Measurements from ENCODE around the gene PGR.

PGR gene

DNA sequence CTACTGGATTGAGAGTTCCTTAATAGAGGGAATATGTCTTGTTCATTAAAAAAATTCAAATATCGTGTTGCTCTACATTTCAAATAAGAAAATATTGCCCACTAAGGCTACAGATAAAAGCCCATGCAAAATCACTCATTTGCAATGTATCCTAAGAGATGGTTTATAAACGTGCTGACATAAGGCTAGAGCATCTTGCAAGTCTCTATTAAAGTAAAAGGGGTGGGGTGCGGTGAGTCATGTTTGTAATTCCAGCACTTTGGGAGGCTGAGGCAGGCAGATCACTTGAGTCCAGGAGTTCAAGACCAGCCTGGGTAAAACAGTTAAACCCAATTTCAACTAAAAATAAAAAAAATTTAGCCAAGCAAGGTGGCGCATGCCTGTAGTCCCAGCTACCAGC, 70.3 kb downstream of the PGR start:
- no peaks in the 10 kb centered on the region for H3K79me1 ChIP-seq (ENCODE audit: low read depth, low read length)
- DNase-seq (ENCODE audit: low spot score): no peak
- no peaks in the 10 kb centered on the region for H3K27me3 ChIP-seq (ENCODE audit: control insufficient read depth in 3 of 3, insufficient read depth in 3 of 3, low read depth in 1 of 3, low read length in 3 of 3)
- H4K91ac ChIP-seq (ENCODE audit: low read depth, low read length, poor library complexity): no peak overlapping the region
- H2AK5ac ChIP-seq (ENCODE audit: low read depth, low read length): no peak overlapping the region
- H3K14ac ChIP-seq (ENCODE audit: low read length): no peak overlapping the region
- no peak overlapping the region for H2BK15ac ChIP-seq (ENCODE audit: low read length)
- H2BK12ac ChIP-seq (ENCODE audit: low read length): no peak overlapping the region
- no peak overlapping the region for H3K9ac ChIP-seq (ENCODE audit: low read depth, low read length, poor library complexity)
- H2BK120ac ChIP-seq (ENCODE audit: low read depth, low read length): no peak overlapping the region
- no peaks in the 10 kb centered on the region for H3K9me3 ChIP-seq (replicated peaks in 1 of 2; ENCODE audit: control insufficient read depth in 2 of 2, insufficient read depth in 1 of 2, low read depth in 1 of 2, low read length in 2 of 2)
- H3K4ac ChIP-seq (ENCODE audit: low read length): no peak overlapping the region
- H3K27ac ChIP-seq (replicated peaks; ENCODE audit: low read length): no peak overlapping the region
- H4K8ac ChIP-seq (ENCODE audit: low read depth, low read length): no peak overlapping the region
- no peak overlapping the region for H3K4me3 ChIP-seq (ENCODE audit: low read length in 2 of 2)
- H3K4me1 ChIP-seq (ENCODE audit: control insufficient read depth in 2 of 2, insufficient read depth in 1 of 2, low read depth in 1 of 2, low read length in 2 of 2): no peaks in the 10 kb centered on the region
- no peak overlapping the region for H2BK5ac ChIP-seq (ENCODE audit: low read length)
- no peak overlapping the region for H3K18ac ChIP-seq (ENCODE audit: low read length)
- H3K36me3 ChIP-seq (replicated peaks in 1 of 2; ENCODE audit: control insufficient read depth in 2 of 2, insufficient read depth in 2 of 2, low read length in 2 of 2): no peaks in the 10 kb centered on the region
- no peak overlapping the region for H2AFZ ChIP-seq (ENCODE audit: low read length)
- no peak overlapping the region for H3K4me2 ChIP-seq (ENCODE audit: insufficient read depth, low read length, poor library complexity, severe bottlenecking)
- no CpG with 5 or more reads among the region's 4 CpGs for WGBS, 2 donors (ENCODE audit: extremely low coverage in 2 of 2, insufficient read length in 2 of 2, insufficient replicate concordance in 1 of 2)
- H3K23ac ChIP-seq (ENCODE audit: low read depth, low read length, poor library complexity): no peak overlapping the region

DNA sequence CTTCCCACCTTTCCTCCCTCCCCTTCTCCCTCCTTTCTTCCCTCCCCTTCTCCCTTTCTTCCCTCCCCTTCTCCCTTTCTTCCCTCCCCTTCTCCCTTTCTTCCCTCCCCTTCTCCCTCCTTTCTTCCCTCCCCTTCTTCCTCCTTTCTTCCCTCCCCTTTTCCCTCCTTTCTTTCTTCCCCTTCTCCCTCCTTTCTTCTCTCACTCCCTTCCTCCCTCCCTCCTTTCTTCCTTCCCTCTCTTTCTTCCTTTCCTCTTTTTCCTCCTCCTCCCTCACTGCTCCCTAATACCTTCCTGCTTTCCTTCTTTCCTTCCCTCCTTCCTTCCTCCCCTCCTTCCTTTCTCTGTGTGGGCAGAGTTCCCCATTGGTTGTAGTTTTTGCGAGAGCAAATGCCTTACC, 76.1 kb downstream of the PGR start:
- Histone ChIP-seq H2BK120ac (ENCODE audit: low read depth, low read length) (no peak overlapping the region), H3K18ac (ENCODE audit: low read length) (no peak overlapping the region), H3K4ac (ENCODE audit: low read length) (no peak overlapping the region), H2BK15ac (ENCODE audit: low read length) (no peak overlapping the region), H4K91ac (ENCODE audit: low read depth, low read length, poor library complexity) (no peak overlapping the region), H3K27ac (replicated peaks; ENCODE audit: low read length) (no peak overlapping the region), H2BK12ac (ENCODE audit: low read length) (no peak overlapping the region), H3K79me1 (ENCODE audit: low read depth, low read length) (no peaks in the 10 kb centered on the region), H3K4me3 (ENCODE audit: low read length in 2 of 2) (no peak overlapping the region), H2AK5ac (ENCODE audit: low read depth, low read length) (no peak overlapping the region), H3K4me1 (ENCODE audit: control insufficient read depth in 2 of 2, insufficient read depth in 1 of 2, low read depth in 1 of 2, low read length in 2 of 2) (no peaks in the 10 kb centered on the region), H4K8ac (ENCODE audit: low read depth, low read length) (no peak overlapping the region), H3K23ac (ENCODE audit: low read depth, low read length, poor library complexity) (no peak overlapping the region), H3K27me3 (ENCODE audit: control insufficient read depth in 3 of 3, insufficient read depth in 3 of 3, low read depth in 1 of 3, low read length in 3 of 3) (no peaks in the 10 kb centered on the region), H2AFZ (ENCODE audit: low read length) (no peak overlapping the region), H3K9me3 (replicated peaks in 1 of 2; ENCODE audit: control insufficient read depth in 2 of 2, insufficient read depth in 1 of 2, low read depth in 1 of 2, low read length in 2 of 2) (no peaks in the 10 kb centered on the region), H3K9ac (ENCODE audit: low read depth, low read length, poor library complexity) (no peak overlapping the region), H3K4me2 (ENCODE audit: insufficient read depth, low read length, poor library complexity, severe bottlenecking) (no peak overlapping the region), H2BK5ac (ENCODE audit: low read length) (no peak overlapping the region), H3K14ac (ENCODE audit: low read length) (no peak overlapping the region), H3K36me3 (replicated peaks in 1 of 2; ENCODE audit: control insufficient read depth in 2 of 2, insufficient read depth in 2 of 2, low read length in 2 of 2) (no peaks in the 10 kb centered on the region)
- no peak for DNase-seq (ENCODE audit: low spot score)
- no CpG with 5 or more reads among the region's 1 CpG for WGBS, 2 donors (ENCODE audit: extremely low coverage in 2 of 2, insufficient read length in 2 of 2, insufficient replicate concordance in 1 of 2)

DNA sequence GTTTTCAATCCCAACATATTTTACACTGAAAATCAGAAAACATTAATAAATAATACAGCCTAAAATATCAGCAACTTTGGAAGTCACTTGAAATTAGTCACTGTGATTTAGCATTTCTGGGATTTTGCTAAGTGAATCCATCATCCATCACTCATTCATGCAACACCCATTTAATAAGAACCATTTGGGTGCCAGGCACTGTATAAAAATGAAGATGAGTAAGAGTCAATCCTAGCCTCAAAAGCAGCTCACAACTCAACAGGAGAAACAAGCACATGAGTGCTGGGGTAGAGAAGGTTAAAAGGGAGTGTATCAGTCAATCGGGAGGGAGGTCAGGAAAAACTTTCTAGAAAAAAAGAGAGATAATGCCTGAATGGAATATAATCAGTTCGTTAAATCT, 77.9 kb downstream of the PGR start:
- Histone ChIP-seq H3K79me1 (ENCODE audit: low read depth, low read length) (no peaks in the 10 kb centered on the region), H3K36me3 (replicated peaks in 1 of 2; ENCODE audit: control insufficient read depth in 2 of 2, insufficient read depth in 2 of 2, low read length in 2 of 2) (no peaks in the 10 kb centered on the region), H3K18ac (ENCODE audit: low read length) (no peak overlapping the region), H2AFZ (ENCODE audit: low read length) (no peak overlapping the region), H3K4me2 (ENCODE audit: insufficient read depth, low read length, poor library complexity, severe bottlenecking) (no peak overlapping the region), H3K4ac (ENCODE audit: low read length) (no peak overlapping the region), H2AK5ac (ENCODE audit: low read depth, low read length) (no peak overlapping the region), H3K4me3 (ENCODE audit: low read length in 2 of 2) (no peak overlapping the region), H2BK120ac (ENCODE audit: low read depth, low read length) (no peak overlapping the region), H3K27ac (replicated peaks; ENCODE audit: low read length) (no peak overlapping the region), H3K9ac (ENCODE audit: low read depth, low read length, poor library complexity) (no peak overlapping the region), H3K27me3 (ENCODE audit: control insufficient read depth in 3 of 3, insufficient read depth in 3 of 3, low read depth in 1 of 3, low read length in 3 of 3) (no peaks in the 10 kb centered on the region), H4K8ac (ENCODE audit: low read depth, low read length) (no peak overlapping the region), H2BK15ac (ENCODE audit: low read length) (no peak overlapping the region), H4K91ac (ENCODE audit: low read depth, low read length, poor library complexity) (no peak overlapping the region), H3K14ac (ENCODE audit: low read length) (no peak overlapping the region), H3K4me1 (ENCODE audit: control insufficient read depth in 2 of 2, insufficient read depth in 1 of 2, low read depth in 1 of 2, low read length in 2 of 2) (no peaks in the 10 kb centered on the region), H2BK12ac (ENCODE audit: low read length) (no peak overlapping the region), H3K23ac (ENCODE audit: low read depth, low read length, poor library complexity) (no peak overlapping the region), H3K9me3 (replicated peaks in 1 of 2; ENCODE audit: control insufficient read depth in 2 of 2, insufficient read depth in 1 of 2, low read depth in 1 of 2, low read length in 2 of 2) (no peaks in the 10 kb centered on the region), H2BK5ac (ENCODE audit: low read length) (no peak overlapping the region)
- WGBS, 2 donors (ENCODE audit: extremely low coverage in 2 of 2, insufficient read length in 2 of 2, insufficient replicate concordance in 1 of 2): no CpG with 5 or more reads among the region's 2 CpGs
- no peak for DNase-seq (ENCODE audit: low spot score)

DNA sequence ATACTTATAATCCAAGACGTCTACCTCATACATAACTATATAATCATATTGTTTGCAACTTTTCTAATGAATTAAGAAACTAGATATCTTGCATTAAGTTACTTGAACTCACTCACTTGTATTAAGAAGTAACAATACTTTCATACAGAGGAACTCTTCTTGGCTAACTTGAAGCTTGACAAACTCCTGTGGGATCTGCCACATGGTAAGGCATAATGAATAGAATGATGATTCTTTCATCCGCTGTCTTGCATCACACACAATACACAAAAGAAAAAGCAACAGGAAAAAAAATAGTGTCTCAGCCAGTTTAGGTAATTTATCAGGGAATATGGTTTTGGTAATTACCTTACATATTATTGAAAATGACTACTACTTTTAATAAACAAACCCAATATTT, 79.8 kb downstream of the PGR start:
- no peak overlapping the region for H3K23ac ChIP-seq (ENCODE audit: low read depth, low read length, poor library complexity)

More for the DNA sequence above, 79.8 kb downstream of the PGR start:
- Histone ChIP-seq H2AFZ (ENCODE audit: low read length) (no peak overlapping the region), H2BK12ac (ENCODE audit: low read length) (no peak overlapping the region), H3K4me1 (ENCODE audit: control insufficient read depth in 2 of 2, insufficient read depth in 1 of 2, low read depth in 1 of 2, low read length in 2 of 2) (no peaks in the 10 kb centered on the region), H4K91ac (ENCODE audit: low read depth, low read length, poor library complexity) (no peak overlapping the region), H3K4ac (ENCODE audit: low read length) (no peak overlapping the region), H2BK15ac (ENCODE audit: low read length) (no peak overlapping the region), H4K8ac (ENCODE audit: low read depth, low read length) (no peak overlapping the region), H2BK5ac (ENCODE audit: low read length) (no peak overlapping the region), H3K14ac (ENCODE audit: low read length) (no peak overlapping the region), H3K9ac (ENCODE audit: low read depth, low read length, poor library complexity) (no peak overlapping the region), H3K79me1 (ENCODE audit: low read depth, low read length) (no peaks in the 10 kb centered on the region), H3K18ac (ENCODE audit: low read length) (no peak overlapping the region), H3K4me3 (ENCODE audit: low read length in 2 of 2) (no peak overlapping the region), H3K4me2 (ENCODE audit: insufficient read depth, low read length, poor library complexity, severe bottlenecking) (no peak overlapping the region), H3K9me3 (replicated peaks in 1 of 2; ENCODE audit: control insufficient read depth in 2 of 2, insufficient read depth in 1 of 2, low read depth in 1 of 2, low read length in 2 of 2) (no peaks in the 10 kb centered on the region), H2BK120ac (ENCODE audit: low read depth, low read length) (no peak overlapping the region), H3K36me3 (replicated peaks in 1 of 2; ENCODE audit: control insufficient read depth in 2 of 2, insufficient read depth in 2 of 2, low read length in 2 of 2) (no peaks in the 10 kb centered on the region), H2AK5ac (ENCODE audit: low read depth, low read length) (no peak overlapping the region), H3K27ac (replicated peaks; ENCODE audit: low read length) (no peak overlapping the region), H3K27me3 (ENCODE audit: control insufficient read depth in 3 of 3, insufficient read depth in 3 of 3, low read depth in 1 of 3, low read length in 3 of 3) (no peaks in the 10 kb centered on the region)
- DNase-seq (ENCODE audit: low spot score): no peak
- no CpG with 5 or more reads among the region's 2 CpGs for WGBS, 2 donors (ENCODE audit: extremely low coverage in 2 of 2, insufficient read length in 2 of 2, insufficient replicate concordance in 1 of 2)
